A549 (cell line): ENCODE results near the gene A2ML1.
"Not testable (repeated sequence)": the region's sequence is repeated elsewhere in the genome, so short reads cannot be mapped to it uniquely, and the experiment has no call there.

Source experiments
- CBX8 ChIP-seq: fragments of 200-600 bp; sonication (generic); IDR thresholded peaks from 2 replicates; pipeline ENCODE4 v1.6.1; 2016
- CTCF ChIP-seq: fragments of >200 bp; sonication (Bioruptor Twin); formaldehyde crosslinking; IDR thresholded peaks from 3 replicates; pipeline ENCODE4 v1.5.1; 2016
- EHMT2 ChIP-seq: fragments of 200-600 bp; sonication (generic); IDR thresholded peaks from 2 replicates; pipeline ENCODE4 v1.6.1; 2016; ENCODE audit warnings: antibody characterized with exemption, low read depth, mild to moderate bottlenecking, moderate library complexity
- HMGXB4 ChIP-seq: fragments of 250-450 bp; sonication (Bioruptor Pico); IDR thresholded peaks from 2 replicates; pipeline ENCODE4 v1.5.0; 2021; ENCODE audit warnings: mild to moderate bottlenecking, moderate library complexity, borderline replicate concordance
- JUN ChIP-seq, 2 experiments: fragments of >200 bp; sonication (Bioruptor Twin); formaldehyde crosslinking; IDR thresholded peaks; 2 replicates in 1 of 2; 3 replicates in 1 of 2; pipeline ENCODE4 v1.6.1; 2016 to 2017
- KDM5A ChIP-seq: fragments of 200-600 bp; sonication (generic); IDR thresholded peaks from 2 replicates; pipeline ENCODE4 v1.6.1; 2016; ENCODE audit warnings: antibody characterized with exemption, mild to moderate bottlenecking
- NPAS2 ChIP-seq: fragments of 250-450 bp; sonication (Bioruptor Pico); IDR thresholded peaks from 2 replicates; pipeline ENCODE4 v1.8.0; 2022; ENCODE audit warnings: mild to moderate bottlenecking, moderate library complexity, borderline replicate concordance
- PHF8 ChIP-seq: fragments of 200-600 bp; sonication (generic); IDR thresholded peaks from 2 replicates; pipeline ENCODE4 v1.6.1; 2016; ENCODE audit warnings: low read depth, mild to moderate bottlenecking, antibody characterized with exemption, moderate library complexity, borderline replicate concordance
- POLR2A ChIP-seq: IDR thresholded peaks from 2 replicates; pipeline ENCODE4 v1.6.1; 2012; ENCODE audit warnings: mild to moderate bottlenecking, low read length
- RAD21 ChIP-seq, 2 experiments: fragments of >200 bp in 1 of 2; sonication (Bioruptor Twin) in 1 of 2; formaldehyde crosslinking in 1 of 2; IDR thresholded peaks in 1 of 2; conservative IDR thresholded peaks in 1 of 2; 2 replicates in 1 of 2; 3 replicates in 1 of 2; pipeline ENCODE4 v1.6.1; 2012 to 2018; ENCODE audit warnings: inconsistent platforms in 1 of 2
- RCOR1 ChIP-seq: fragments of 150-350 bp; IDR thresholded peaks from 2 replicates; pipeline ENCODE4 v1.6.1; 2014; ENCODE audit warnings: antibody characterized with exemption, low read length, low read depth
- REST ChIP-seq: fragments of 200-600 bp; sonication (generic); IDR thresholded peaks from 2 replicates; pipeline ENCODE4 v1.6.1; 2016; ENCODE audit warnings: antibody characterized with exemption, mild to moderate bottlenecking, moderate library complexity
- RFX5 ChIP-seq: fragments of 450-650 bp; IDR thresholded peaks from 2 replicates; pipeline ENCODE4 v1.7.1; 2014; ENCODE audit warnings: antibody characterized with exemption, mild to moderate bottlenecking, moderate library complexity
- SMC3 ChIP-seq: fragments of >200 bp; sonication (Bioruptor Twin); formaldehyde crosslinking; IDR thresholded peaks from 3 replicates; pipeline ENCODE4 v1.6.1; 2018; ENCODE audit warnings: inconsistent platforms

- TF ChIP-seq KDM5A; CTCF; REST; SMC3; CBX8; RAD21 (conservative IDR thresholded peaks at IDR 0.05 in 1 of 2, IDR thresholded peaks at IDR 0.05 in 1 of 2); PHF8; HMGXB4 (CRISPR knock-in tag); POLR2A; RCOR1; EHMT2; NPAS2 (CRISPR knock-in tag); JUN (IDR thresholded peaks at IDR 0.05); RFX5: not testable (repeated sequence)
Observed at GRCh38 chr12:8859448-8859847, 37.0 kb downstream of the A2ML1 start.
